GM10847 (cell line): ENCODE data around the gene PCGF3.
A peak's percentile ranks its signal among the peaks of the same experiment; 100 is the strongest.

Source experiments
- POLR2A ChIP-seq: IDR thresholded peaks from 2 replicates; pipeline ENCODE4 v1.6.1; 2011; ENCODE audit not compliant: insufficient read length; ENCODE audit errors: extremely low read depth

Gene PCGF3

DNA sequence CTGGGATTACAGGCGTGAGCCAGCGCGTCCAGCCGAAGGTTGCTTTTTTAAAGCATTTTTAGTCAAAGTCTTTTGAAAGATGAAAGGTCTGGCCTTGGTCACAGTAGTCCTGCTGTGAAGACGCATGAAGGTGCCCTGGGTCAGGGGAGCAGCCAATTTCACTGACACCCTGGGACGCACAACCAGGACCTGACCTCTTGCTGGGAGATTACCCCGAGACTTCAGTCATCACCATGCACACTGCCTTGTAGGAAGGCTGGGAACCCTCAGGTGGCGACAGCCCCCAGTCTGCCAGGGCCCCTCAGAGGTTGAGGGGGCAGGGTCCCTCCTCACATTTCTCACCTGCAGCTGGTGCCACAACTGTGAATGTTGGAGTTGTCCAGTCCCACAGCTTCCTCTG lies 67.1 kb downstream of the PCGF3 start:
- TF ChIP-seq POLR2A = no peak

DNA sequence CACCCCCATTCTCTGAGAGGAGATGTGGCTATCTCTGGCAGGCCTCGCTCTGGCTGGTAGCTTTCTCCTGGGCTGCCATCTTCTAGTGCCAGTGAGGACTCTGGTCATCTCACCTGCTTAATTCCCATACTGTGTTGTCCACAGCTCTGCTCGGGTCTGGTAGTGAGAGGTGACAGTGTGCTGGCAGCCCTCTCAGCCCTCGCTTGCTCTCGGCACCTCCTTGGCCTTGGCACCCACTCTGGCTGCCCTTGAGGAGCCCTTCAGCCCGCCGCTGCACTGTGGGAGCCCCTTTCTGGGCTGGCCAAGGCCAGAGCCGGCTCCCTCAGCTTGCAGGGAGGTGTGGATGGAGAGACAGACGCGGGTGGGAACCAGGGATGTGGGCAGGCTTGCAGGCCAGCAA lies 67.6 kb downstream of the PCGF3 start:
- TF ChIP-seq POLR2A = no peak

DNA sequence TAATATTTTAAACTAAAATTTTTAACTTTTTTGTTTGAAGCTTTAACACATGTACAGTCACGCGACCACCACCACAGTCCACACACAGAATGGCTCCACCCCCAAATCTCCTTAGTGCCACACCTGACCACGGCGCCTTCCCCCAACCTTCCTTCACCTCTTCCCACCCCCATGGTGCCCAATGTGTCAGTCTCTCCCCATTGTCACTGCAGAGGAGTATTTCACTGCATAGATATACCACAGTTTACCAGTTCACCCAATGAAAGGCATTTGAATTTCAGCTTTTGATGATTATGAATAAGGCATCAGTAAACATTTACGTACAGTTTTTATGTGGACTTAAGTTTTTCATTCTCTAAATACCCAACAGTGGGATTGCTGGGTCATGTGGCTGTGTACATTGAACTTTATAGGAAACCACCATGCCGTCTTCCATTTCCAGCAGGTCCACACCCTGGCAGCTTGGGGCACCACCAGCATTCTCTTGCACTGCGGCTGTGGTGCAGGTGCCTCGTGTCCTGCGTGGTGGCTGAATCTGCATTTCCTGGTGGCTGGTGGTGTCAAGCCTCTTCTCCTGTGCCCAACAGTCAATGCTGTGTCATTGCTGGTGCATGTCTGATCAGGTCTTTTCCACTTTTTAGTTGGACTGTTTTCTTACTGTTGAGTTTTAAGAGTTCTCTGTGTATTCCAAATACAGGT lies 71.3 kb downstream of the PCGF3 start:
- no peak for TF ChIP-seq POLR2A

DNA sequence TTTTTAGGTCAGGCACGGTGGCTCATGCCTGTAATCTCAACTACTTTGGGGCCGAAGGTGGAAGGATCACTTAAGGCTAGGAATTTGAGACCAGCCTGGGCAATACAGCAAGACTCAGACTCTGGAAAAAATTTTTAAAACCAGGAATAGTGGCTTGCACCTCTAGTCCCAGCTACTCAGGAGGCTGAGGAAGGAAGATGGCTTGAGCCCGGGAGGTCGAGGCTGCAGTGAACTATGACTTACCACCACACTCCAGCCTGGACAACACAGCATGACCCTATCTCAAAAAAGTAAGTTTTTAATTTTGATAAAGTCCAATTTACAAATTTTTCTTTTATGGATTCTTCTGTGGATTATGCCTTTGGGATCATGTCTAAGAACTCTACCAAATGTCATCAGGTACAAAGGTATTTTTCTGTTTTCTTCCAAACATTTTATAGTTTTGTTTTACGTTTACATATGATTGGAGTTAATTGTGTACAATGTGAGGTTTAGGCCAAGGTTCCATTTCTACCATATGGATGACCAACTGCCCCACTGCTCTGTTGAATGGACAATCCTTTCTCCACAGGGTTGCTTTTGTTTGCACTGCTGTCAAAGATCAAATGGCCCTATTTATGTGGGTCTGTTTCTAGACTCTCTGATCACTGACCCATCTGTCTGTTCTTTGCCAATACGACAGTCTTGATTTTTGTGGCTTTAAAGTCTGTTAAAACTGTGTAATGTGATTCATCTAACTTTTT lies 72.1 kb downstream of the PCGF3 start:
- TF ChIP-seq POLR2A = no peak

DNA sequence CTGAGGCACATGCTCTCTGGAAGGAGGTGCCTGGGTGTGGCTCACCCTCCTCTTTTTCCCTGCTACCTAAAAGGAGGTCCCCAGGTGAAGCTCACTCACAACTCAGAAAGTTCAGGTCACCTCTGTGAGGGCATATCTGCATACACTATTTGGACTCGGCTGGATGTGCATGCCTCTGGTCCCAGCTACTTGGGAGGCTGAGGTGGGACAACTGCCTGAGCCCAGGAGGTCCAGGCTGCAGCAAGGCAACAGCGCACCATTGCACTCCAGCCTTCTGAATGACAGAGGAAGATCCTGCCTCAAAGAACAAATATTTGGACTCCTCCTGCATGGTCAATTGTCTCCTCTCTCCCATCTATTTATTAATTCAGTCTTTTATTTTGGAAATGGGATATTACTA lies 73.9 kb downstream of the PCGF3 start:
- TF ChIP-seq POLR2A = no peak

DNA sequence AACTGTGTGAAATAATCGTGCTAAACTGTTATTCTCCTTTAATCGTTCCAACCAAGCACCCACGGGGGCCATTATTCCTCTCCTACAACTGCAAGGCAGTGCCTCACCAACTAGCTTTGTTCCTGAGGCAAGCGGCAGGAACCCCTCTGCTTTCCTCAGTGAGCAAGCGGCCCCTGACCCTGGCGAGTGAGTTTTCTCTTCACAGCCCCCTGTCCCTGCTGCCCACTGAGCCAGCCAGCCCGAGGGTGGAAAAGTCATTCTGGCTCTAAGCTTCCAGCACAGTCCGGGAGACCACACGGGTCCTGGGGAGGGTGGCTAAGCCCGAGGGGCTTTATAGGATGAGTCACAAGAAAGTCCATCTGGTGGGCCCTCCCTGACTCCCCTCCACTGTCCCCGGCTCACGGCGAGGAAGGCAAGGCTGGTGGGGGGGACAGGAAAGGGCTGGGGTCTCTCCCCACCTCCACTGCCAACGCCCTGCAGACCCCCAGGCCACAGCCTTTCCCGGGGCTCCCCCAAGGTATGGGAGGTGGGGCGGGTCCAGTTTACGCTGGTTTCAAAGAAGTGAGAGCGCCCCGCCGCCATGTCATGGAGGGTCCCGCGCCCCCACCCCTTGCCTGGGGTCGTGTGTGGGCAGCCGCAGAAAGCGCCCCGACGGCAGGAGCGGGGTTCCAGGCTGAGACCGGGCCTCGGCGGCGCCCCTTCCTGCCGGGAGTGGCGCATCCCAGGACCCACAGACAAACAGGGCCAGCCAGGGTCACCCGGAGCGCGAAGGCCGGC lies 75.3 kb downstream of the PCGF3 start:
- TF ChIP-seq POLR2A = no peak

DNA sequence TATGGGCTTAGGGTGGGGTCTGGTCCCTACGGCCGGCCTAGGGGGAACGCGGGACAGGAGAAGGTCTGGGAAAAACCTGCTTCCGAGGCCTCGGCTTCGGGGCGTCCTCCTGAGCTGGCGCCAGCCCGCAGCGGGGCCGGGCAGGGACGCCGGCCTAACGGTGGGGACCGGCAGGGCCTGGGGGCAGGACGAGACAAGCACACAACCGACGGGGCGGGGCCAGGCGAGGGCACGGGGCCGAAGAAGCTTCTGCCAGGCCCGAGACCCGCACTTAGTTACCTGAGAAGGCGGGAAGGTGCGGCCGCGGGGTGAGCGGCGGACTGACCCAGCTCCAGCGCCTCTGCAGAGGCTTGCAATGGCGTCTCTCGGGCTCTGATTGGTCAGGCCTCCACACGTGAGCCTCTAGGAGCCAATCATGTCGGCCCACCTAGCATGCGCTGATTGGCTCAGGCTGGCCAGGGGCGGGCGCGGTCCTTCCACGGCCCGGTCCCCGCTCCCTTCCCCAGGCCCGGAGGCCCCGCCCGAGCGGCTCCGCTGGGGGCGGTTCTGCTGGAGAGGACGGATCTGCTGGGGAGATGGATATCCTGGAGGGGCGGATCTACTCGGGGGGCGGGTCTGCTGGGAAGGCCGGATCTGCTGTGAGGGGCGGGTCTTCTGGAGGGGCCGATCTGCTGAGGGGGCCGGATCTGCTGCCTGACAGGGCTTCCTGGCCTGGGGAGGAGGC lies 76.0 kb downstream of the PCGF3 start:
- TF ChIP-seq POLR2A = peak; percentile 88

DNA sequence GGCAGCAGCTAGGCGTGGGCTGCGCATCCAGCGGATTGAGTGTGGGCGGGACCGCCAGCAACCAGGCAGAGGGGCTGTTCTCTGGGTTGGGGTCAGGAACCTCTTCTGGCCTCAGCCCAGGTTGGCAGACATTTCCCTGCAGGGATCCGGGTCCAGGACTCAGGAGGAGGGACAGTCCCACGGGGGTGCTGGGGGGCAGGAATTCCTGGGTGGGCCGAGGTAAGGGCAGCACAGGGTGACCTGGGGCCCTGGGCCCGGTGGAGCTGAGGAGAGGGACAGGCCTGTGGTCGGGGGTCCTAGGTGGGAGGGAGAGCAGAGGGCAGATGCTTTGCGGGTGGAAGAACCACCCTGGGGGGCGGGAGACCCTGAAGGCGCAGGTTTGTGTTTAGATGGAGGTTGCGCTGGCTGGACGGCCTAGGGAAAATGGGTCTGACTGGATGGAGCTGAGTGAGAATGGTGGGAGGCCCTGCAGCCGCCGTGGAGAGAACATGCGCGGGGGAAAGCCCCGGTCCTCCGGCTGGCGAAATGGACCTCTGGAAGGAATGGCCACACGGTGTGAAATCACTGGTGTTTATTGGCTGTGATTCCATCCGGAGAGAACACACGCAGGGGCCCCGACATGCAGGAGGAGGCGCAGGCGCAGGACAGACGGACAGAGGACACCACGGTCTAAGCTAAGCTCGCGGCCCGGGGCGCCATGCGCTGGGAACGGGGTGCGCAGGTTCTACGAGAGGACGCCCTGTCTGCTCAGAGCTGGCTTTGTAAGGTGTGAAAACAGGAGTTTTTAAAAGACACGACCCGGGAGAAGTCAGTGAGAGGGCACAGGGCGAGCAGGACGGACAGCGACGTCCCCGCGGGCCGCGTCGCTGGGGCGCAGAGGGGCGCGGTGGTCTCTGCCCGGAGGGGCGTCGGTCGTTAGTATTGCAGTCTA lies 79.0 kb downstream of the PCGF3 start:
- TF ChIP-seq POLR2A = no peak

DNA sequence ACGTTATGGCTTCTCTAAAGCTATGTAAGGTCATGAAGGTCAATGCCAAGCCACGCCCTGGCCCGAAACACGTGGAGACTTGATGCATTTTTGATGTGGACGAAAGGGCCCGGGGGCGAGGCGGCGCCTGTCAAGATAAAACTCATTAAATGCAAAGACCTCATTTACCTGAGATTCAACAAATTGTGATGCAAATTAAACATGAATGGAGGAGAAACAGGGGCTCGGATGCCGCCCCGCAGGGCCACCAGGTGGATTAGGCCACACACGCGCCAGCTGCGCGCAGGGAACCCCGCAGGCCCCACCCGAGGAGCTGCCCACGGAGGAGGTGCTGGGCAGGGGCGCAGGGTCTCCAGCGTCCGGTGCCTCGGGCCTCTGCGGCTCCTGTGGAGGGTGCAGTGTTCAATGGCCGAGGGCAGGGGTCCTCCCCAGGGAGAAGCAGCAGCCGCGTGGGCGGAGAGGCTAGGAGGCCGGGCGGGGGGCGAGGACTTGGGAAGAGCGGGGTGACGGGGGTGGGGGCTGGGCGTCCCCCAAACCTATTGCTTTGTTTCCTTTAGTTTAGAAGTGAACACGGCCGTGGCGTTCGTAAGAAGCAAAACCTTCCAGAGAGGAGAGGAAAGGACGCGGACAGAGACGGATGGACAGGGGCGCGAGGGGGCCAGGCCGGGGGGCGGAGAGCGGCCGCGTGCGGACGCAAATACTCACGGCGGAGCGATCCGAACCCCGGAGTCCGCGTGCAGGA lies 79.9 kb downstream of the PCGF3 start:
- TF ChIP-seq POLR2A = no peak

DNA sequence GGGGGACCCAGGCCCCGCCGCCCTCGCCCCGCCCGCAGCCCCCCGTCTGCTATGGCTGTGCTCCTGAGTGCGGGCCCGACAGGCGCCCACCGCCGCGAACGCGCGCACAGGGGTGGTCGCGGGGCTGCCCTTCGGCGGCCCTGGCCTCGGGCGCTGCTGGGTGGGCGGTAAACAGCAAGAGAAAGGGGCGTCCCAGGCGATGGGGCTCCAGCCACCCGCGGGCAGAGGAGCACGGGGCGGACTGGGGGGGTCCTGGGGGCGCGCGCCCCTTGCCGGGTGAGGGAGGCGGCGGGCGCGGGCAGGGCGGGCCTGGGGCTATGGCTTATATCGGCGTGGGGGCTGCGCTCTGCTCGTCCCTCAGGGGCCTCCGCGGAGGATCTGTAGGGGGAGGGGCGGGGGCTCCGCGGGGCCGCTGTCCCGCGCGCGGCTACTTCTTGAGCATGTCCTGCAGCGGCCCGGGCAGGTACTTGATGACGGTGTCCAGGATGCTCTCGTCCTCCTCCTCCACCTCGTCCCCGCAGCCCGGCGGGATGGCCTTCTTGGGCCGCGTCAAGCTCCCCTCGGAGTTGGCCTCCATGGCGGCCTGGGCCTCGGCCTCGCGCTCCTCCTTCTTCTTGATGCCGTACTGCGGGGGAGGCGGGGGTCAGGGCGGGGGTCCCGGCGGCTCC lies 80.6 kb downstream of the PCGF3 start:
- no peak for TF ChIP-seq POLR2A

DNA sequence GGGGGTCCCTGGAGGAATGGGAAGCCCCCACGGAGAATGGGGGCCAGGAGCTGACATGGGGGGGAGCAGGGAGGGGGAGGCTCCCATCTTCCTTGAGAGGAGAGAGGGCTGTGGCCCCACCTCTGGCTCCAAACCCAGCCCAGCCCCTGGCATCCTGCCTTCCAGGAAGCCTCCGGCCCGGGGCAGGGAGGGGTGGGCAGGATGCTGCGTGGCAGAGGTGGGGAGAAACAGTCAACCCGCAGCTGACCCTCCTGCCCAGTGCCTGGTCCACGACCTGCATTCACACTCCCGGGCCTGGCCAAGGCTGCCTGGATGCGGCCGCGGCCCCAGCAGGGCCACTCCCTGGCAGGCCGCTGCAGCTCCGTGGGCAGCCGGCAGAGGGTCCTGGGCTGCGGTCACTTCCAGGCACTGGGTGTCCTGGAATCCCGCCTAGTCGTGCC lies 81.2 kb downstream of the PCGF3 start:
- TF ChIP-seq POLR2A = no peak

DNA sequence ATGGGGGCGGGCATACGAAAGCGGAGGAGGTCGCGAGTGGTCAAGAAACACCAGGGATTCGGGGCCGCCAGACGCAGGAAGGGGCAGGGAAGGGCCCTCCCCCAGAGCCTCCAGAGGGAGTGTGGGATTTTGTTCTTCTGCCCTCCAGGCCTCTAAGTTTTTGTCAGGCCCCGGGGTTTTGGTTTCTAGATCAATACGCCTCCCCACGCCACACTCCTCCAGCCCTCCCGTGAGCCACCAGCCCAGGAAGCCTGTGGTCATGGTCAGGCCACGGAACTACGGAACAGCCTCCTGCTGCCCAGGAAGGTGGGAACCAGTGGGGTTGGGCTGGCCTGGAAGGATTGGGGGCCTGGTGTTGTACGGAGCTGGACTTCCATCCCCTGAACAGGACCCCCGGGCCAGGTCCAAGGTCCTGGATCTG lies 81.9 kb downstream of the PCGF3 start:
- no peak for TF ChIP-seq POLR2A

DNA sequence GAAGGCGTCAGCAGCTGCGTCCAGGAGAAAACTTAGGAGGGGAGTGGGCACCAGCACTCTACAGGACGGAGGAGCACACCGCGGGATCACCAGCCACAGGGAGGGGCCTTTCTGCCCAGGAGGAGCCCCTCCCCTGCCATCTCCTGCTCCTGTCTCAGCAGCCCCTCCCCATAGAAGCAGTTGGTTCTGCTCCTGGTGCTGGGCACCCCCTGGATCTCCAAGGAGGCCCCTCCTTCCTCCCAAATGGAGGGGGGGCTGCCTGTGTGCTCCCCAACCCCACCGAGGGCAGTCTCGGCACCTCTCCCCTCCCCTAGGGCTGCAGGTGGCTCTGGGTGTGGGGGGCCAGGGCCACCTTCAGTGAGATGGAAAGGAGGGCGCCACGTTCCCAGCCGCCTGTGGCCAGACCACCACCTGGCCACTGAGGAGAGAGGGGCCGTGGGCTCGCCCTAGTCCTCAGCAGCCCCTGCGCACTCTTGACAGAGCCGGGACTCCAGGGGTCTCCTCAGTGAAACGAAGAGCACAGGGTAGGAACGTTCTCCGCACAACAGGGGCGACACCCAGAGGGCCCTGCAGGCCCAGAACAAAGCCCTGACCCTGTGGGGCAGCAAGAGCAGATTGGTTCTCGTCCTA lies 82.5 kb downstream of the PCGF3 start:
- TF ChIP-seq POLR2A = no peak
